ENCODE results near the gene NTN3.
"Not testable (repeated sequence)": the region's sequence is repeated elsewhere in the genome, so short reads cannot be mapped to it uniquely, and the experiment has no call there.

The NTN3 gene

GRCh38 chr16:2432801-2433505 lies 38.1 kb upstream of the NTN3 start:
- no peak overlapping the region for H3K4me3 ChIP-seq (ENCODE audit: low read length)
- no peak for TF ChIP-seq CTCF (conservative IDR thresholded peaks at IDR 0.05; ENCODE audit: low read length)
- DNase-seq (ENCODE audit: low read depth) = no peak

- not testable (repeated sequence) for DNase-seq (ENCODE audit: low read depth); H3K4me3 ChIP-seq (ENCODE audit: low read length)
Measured at GRCh38 chr16:2435236-2435635, 35.9 kb upstream of the NTN3 start.

GRCh38 chr16:2436110-2436509 lies 35.0 kb upstream of the NTN3 start:
- no peak overlapping the region for H3K4me3 ChIP-seq (ENCODE audit: low read length)
- TF ChIP-seq CTCF (conservative IDR thresholded peaks at IDR 0.05; ENCODE audit: low read length) = no peak
- DNase-seq (ENCODE audit: low read depth) = no peak

- no peak for TF ChIP-seq CTCF (conservative IDR thresholded peaks at IDR 0.05; ENCODE audit: low read length)
- no peak for DNase-seq (ENCODE audit: low read depth)
- no peak overlapping the region for H3K4me3 ChIP-seq (ENCODE audit: low read length)
Measured at GRCh38 chr16:2437032-2437790, 33.9 kb upstream of the NTN3 start.

GRCh38 chr16:2438121-2438520 lies 33.0 kb upstream of the NTN3 start:
- no peak for TF ChIP-seq CTCF (conservative IDR thresholded peaks at IDR 0.05; ENCODE audit: low read length)
- no peak for DNase-seq (ENCODE audit: low read depth)
- no peak overlapping the region for H3K4me3 ChIP-seq (ENCODE audit: low read length)

GRCh38 chr16:2439598-2439997 lies 31.5 kb upstream of the NTN3 start:
- no peak for DNase-seq (ENCODE audit: low read depth)
- TF ChIP-seq CTCF (conservative IDR thresholded peaks at IDR 0.05; ENCODE audit: low read length) = no peak
- no peak overlapping the region for H3K4me3 ChIP-seq (ENCODE audit: low read length)

GRCh38 chr16:2441143-2441804 lies 29.8 kb upstream of the NTN3 start:
- H3K4me3 ChIP-seq (ENCODE audit: low read length); DNase-seq (ENCODE audit: low read depth): not testable (repeated sequence)

- H3K4me3 ChIP-seq (ENCODE audit: low read length) = no peak overlapping the region
- TF ChIP-seq CTCF (conservative IDR thresholded peaks at IDR 0.05; ENCODE audit: low read length) = no peak
- DNase-seq (ENCODE audit: low read depth) = no peak
Measured at GRCh38 chr16:2443555-2443954, 27.5 kb upstream of the NTN3 start.
